Measurements from ENCODE around the gene MLH3. TPM values are rescaled to one million over a fixed set of nuclear protein-coding genes. Genes with fewer than 3 reads are reported as not detected.

The MLH3 gene
- total and polyA plus RNA-seq, 10 of the 15 experiments (the other 5 are each of a cell fraction or from before 2014, with no cell fraction given) = 12.6 to 31.2 (median 19.6) TPM

DNA sequence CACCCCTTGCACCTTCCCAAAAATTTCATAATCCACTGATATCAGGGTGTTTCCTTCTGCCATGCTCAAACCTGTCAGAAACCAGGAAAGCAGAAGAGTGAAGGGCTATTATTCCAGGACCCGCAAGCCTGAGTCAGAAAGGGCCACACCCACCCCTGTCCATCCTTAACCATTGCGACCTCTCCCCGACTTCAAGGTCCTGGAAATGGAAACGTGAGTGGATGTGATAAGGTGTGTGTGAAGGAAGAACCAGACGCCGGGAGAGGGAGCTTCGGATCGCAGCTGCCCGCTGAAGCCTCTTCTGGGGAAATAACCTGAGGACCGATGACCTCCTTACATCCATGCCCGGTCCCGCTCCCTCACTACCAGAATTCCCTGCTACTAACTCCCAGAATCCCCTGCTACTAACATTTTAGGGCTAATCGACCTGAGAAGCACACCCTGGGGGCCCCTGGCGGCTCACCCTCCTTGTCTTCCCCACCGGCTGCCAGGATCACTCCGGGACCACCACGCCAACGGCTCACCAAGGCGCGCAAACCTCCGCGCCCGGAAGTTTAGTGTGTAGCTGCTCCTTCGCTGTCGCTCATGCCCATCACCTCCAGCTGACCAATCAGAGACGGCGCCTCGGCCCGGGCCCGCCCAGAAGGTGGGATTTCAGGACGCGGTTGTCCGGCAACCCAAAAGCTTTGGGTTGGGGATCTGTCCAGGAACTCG lies 12.4 kb upstream of the MLH3 start, which contains the start of gene ACYP1 (continued):
- TF ChIP-seq, protein P1, sequence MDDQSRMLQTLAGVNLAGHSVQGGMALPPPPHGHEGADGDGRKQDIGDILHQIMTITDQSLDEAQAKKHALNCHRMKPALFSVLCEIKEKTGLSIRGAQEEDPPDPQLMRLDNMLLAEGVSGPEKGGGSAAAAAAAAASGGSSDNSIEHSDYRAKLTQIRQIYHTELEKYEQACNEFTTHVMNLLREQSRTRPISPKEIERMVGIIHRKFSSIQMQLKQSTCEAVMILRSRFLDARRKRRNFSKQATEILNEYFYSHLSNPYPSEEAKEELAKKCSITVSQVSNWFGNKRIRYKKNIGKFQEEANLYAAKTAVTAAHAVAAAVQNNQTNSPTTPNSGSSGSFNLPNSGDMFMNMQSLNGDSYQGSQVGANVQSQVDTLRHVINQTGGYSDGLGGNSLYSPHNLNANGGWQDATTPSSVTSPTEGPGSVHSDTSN (IDR thresholded peaks at IDR 0.05; ENCODE audit: insufficient replicate concordance, low read depth, low read length) = peak; percentile 99
- TF ChIP-seq MYB (IDR thresholded peaks at IDR 0.05; ENCODE audit: borderline replicate concordance, low read depth, low read length) = no peak; the same call in 1 of the 2 replicates
- TF ChIP-seq RUNX3 (IDR thresholded peaks at IDR 0.05; ENCODE audit: low read length) = peak; percentile 36; the same call in 1 of the 2 replicates
- no peak for TF ChIP-seq SMARCA5 (IDR thresholded peaks at IDR 0.05)
- TF ChIP-seq KLF5 (IDR thresholded peaks at IDR 0.05; ENCODE audit: partially characterized antibody) = no peak
- no peak for TF ChIP-seq ESRRA (IDR thresholded peaks at IDR 0.05; ENCODE audit: low read length)
- TF ChIP-seq TCF3 (IDR thresholded peaks at IDR 0.05; ENCODE audit: borderline replicate concordance, insufficient read depth, low read depth, low read length) = no peak
- TF ChIP-seq SPI1 (IDR thresholded peaks at IDR 0.05; ENCODE audit: borderline replicate concordance, insufficient read depth, low read depth, low read length) = no peak
- TF ChIP-seq KDM1A (IDR thresholded peaks at IDR 0.05; ENCODE audit: borderline replicate concordance) = no peak
- 0 out of 2 replicates have a peak, but pooled peaks have one; percentile 21 for TF ChIP-seq LARP7 (IDR thresholded peaks at IDR 0.05)
- TF ChIP-seq CREM (IDR thresholded peaks at IDR 0.05; ENCODE audit: low read depth) = 0 out of 2 replicates have a peak, but pooled peaks have one; percentile 49
- TF ChIP-seq IRF4 (IDR thresholded peaks at IDR 0.05; ENCODE audit: low read depth, low read length) = no peak
- 0 out of 2 replicates have a peak, but pooled peaks have one; percentile 31 for TF ChIP-seq YY1 (IDR thresholded peaks at IDR 0.05; ENCODE audit: low read depth, low read length)
- peak; percentile 49; the same call in 1 of the 2 replicates for TF ChIP-seq CREB1 (IDR thresholded peaks at IDR 0.05; ENCODE audit: low read depth)
- peak; percentile 32; the same call in 1 of the 2 replicates for TF ChIP-seq POLR2AphosphoS5 (IDR thresholded peaks at IDR 0.05; ENCODE audit: low read length)
- peak; percentile 98 for TF ChIP-seq SP1 (IDR thresholded peaks at IDR 0.05; ENCODE audit: low read depth, low read length)
- TF ChIP-seq ASH2L (IDR thresholded peaks at IDR 0.05; ENCODE audit: borderline replicate concordance, low read depth) = no peak
- no peak for TF ChIP-seq CHD1 (IDR thresholded peaks at IDR 0.05; ENCODE audit: low read depth, low read length)
- 0 out of 2 replicates have a peak, but pooled peaks have one; percentile 48 for TF ChIP-seq POLR2AphosphoS2 (IDR thresholded peaks at IDR 0.05; ENCODE audit: low read depth, low read length)
- no peak for TF ChIP-seq PML (IDR thresholded peaks at IDR 0.05; ENCODE audit: low read length)
- peak; percentile 79; the same call in 1 of the 2 replicates for TF ChIP-seq MXI1 (IDR thresholded peaks at IDR 0.05; ENCODE audit: low read depth, low read length)
- TF ChIP-seq RFX5 (IDR thresholded peaks at IDR 0.05; ENCODE audit: low read depth, low read length) = no peak
- TF ChIP-seq, protein P2, sequence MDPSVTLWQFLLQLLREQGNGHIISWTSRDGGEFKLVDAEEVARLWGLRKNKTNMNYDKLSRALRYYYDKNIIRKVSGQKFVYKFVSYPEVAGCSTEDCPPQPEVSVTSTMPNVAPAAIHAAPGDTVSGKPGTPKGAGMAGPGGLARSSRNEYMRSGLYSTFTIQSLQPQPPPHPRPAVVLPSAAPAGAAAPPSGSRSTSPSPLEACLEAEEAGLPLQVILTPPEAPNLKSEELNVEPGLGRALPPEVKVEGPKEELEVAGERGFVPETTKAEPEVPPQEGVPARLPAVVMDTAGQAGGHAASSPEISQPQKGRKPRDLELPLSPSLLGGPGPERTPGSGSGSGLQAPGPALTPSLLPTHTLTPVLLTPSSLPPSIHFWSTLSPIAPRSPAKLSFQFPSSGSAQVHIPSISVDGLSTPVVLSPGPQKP (IDR thresholded peaks at IDR 0.05; ENCODE audit: low read depth, low read length) = peak; percentile 64
- TF ChIP-seq IKZF1 (conservative IDR thresholded peaks at IDR 0.05) = peak; percentile 80
- peak; percentile 65; the same call in 1 of the 2 replicates for TF ChIP-seq NBN (IDR thresholded peaks at IDR 0.05)
- TF ChIP-seq, protein P3, sequence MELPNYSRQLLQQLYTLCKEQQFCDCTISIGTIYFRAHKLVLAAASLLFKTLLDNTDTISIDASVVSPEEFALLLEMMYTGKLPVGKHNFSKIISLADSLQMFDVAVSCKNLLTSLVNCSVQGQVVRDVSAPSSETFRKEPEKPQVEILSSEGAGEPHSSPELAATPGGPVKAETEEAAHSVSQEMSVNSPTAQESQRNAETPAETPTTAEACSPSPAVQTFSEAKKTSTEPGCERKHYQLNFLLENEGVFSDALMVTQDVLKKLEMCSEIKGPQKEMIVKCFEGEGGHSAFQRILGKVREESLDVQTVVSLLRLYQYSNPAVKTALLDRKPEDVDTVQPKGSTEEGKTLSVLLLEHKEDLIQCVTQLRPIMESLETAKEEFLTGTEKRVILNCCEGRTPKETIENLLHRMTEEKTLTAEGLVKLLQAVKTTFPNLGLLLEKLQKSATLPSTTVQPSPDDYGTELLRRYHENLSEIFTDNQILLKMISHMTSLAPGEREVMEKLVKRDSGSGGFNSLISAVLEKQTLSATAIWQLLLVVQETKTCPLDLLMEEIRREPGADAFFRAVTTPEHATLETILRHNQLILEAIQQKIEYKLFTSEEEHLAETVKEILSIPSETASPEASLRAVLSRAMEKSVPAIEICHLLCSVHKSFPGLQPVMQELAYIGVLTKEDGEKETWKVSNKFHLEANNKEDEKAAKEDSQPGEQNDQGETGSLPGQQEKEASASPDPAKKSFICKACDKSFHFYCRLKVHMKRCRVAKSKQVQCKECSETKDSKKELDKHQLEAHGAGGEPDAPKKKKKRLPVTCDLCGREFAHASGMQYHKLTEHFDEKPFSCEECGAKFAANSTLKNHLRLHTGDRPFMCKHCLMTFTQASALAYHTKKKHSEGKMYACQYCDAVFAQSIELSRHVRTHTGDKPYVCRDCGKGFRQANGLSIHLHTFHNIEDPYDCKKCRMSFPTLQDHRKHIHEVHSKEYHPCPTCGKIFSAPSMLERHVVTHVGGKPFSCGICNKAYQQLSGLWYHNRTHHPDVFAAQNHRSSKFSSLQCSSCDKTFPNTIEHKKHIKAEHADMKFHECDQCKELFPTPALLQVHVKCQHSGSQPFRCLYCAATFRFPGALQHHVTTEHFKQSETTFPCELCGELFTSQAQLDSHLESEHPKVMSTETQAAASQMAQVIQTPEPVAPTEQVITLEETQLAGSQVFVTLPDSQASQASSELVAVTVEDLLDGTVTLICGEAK (IDR thresholded peaks at IDR 0.05; ENCODE audit: borderline replicate concordance) = peak; percentile 61; the same call in 1 of the 2 replicates
- TF ChIP-seq CBX3 (IDR thresholded peaks at IDR 0.05; ENCODE audit: borderline replicate concordance, low read depth) = no peak
